Retinal pigment epithelial cell (primary cell): Measurements from ENCODE around the gene FRMD4B.

Experiments
- DNase-seq: peaks from one replicate; pipeline ENCODE4 v3.0.0-alpha.2; 2010; ENCODE audit warnings: low read depth
- H3K4me3 ChIP-seq: 2 replicates; pipeline ENCODE4 v1.5.1; 2011; ENCODE audit warnings: mild to moderate bottlenecking, low read length, control low read depth, moderate library complexity
- TF ChIP-seq, protein P1 (sequence below): conservative IDR thresholded peaks from 2 replicates; pipeline ENCODE4 v1.5.1; 2011; ENCODE audit warnings: low read depth, low read length, control low read depth, inconsistent platforms

The FRMD4B gene

DNA sequence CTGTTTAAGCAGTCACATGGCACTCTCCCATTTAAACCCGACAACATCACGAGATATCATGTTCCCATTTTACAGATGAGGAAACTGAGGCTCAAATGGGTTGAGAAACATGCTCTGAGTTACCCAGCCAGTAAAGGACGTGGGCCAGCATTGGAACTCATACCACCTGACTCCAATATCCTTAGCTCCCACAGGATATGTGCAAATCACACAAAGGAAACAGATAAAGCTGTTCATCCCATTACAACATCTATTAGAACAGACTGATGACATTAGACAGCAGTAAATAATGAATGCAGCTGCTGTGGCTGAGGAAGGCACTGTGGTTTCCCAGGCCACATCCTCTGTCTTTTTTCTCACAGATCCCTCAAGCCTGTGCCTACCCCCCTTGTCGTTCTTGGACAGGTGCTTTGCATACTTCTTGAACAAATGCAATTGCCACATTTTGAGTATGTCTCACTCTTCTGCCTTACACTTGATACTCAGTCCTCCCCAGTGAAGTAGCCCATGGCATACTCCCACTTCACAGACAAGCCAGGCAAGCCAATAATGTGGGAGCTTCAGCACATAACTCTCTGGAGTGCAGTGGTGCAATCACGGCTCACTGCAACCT is 17.7 kb downstream of the FRMD4B start:
- no peak for DNase-seq

DNA sequence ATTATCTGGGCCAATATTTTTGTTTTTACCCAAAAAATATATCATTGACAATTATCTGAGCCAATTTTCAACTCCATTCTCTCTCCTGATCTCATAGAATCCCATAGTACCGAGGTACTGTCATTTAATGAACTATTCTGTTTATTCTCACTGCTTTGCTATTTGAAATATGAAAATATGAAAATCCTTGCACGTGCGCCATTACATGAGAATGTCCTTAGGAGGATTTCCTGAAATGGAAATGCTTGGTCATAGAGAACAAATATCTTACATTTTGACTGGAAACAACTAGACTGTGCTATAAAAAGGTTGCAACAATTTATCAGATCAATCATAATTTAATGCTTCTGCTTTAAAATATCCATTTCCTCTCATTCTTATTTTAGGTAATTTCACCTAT is 18.3 kb downstream of the FRMD4B start:
- TF ChIP-seq, protein P1, sequence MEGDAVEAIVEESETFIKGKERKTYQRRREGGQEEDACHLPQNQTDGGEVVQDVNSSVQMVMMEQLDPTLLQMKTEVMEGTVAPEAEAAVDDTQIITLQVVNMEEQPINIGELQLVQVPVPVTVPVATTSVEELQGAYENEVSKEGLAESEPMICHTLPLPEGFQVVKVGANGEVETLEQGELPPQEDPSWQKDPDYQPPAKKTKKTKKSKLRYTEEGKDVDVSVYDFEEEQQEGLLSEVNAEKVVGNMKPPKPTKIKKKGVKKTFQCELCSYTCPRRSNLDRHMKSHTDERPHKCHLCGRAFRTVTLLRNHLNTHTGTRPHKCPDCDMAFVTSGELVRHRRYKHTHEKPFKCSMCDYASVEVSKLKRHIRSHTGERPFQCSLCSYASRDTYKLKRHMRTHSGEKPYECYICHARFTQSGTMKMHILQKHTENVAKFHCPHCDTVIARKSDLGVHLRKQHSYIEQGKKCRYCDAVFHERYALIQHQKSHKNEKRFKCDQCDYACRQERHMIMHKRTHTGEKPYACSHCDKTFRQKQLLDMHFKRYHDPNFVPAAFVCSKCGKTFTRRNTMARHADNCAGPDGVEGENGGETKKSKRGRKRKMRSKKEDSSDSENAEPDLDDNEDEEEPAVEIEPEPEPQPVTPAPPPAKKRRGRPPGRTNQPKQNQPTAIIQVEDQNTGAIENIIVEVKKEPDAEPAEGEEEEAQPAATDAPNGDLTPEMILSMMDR, result no peak
- H3K4me3 ChIP-seq, result no peak overlapping the region
- DNase-seq, result no peak

More for the DNA sequence above, 17.7 kb downstream of the FRMD4B start:
- no peak overlapping the region for H3K4me3 ChIP-seq
- TF ChIP-seq, protein P1, result no peak

DNA sequence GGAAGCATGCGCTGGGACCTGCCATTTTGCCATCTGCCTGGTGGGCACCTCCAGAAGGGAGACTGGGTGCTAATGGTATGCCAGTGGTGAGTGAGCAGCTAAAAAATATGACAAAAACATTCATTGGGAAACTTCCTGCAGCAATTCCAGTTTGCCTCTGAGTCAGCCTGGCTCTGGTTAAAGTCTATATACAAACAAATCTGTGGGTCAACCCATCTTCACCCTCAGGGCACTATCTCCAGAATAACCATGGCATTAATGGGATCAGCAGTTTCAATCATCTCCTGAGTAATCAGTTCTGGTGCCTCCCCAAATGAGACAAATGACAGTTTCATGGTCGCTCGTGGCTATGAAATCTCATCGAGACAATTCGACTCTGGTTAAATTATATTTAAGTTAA is 21.5 kb downstream of the FRMD4B start:
- H3K4me3 ChIP-seq, result no peak overlapping the region
- TF ChIP-seq, protein P1, result no peak
- no peak for DNase-seq

DNA sequence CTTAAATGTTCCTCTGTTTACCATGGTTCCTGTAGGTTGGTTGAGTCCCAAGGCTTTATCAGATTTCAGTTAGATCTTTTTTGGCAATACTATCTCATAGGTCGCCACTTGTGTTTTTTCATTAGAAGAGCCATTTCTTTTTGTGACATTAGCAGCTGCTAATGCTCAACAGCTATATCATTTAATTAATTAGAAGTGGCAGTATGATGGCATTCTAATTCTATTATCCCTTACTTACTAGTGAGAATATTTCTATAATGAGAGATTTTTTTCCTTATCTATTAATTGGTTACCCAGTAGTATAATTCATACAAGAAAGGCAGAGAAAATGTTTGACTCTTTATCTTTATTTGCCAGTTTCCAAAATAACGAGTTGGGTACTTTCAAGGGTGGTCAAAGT is 25.2 kb downstream of the FRMD4B start:
- TF ChIP-seq, protein P1, result no peak
- no peak for DNase-seq
- H3K4me3 ChIP-seq, result no peak overlapping the region

DNA sequence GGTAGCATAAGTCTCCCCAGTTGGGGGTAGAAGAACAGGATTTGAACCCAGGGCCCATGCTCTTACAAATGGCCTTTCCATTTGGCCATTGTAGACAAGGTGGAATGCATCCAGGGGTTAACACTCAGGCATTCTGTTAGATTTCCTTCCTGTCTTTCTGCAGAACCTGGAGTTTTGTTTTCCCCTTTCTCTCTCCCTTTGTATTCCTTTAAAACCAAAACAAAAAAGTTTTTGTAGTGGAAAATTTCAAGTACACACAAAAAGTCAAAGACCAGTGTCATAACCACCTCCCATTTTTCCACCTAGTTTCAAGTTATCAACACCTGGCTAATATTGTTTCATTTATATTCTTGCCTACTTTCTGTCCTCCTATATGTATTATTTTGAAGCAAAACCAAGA is 26.0 kb downstream of the FRMD4B start:
- no peak overlapping the region for H3K4me3 ChIP-seq
- TF ChIP-seq, protein P1, result no peak
- no peak for DNase-seq

DNA sequence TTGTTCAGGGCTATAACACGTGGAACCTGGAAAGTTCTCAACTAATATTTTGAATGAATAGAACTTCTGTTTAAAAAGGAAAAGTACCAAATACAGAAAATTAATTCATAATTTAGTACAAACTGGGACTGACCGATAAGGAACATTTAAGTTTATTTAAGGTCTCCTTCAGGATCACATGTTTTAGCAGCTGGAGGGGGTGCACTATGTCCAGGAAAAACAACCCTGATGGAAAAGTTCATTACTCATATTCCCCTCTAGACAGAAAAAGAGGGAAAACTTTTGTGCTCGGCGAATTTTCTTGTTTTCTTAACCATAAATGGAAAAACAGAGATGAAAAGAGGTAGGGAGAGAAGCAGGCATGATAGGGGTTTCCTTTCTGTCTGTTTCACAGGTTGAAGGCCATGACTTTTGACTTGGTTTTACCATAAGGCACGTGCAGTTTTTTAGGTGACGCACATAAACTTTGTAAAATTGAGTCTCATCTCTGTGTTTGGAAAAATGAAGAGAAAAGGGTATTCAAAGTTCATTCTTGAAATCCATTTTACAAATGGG is 26.5 kb downstream of the FRMD4B start:
- TF ChIP-seq, protein P1, result no peak
- H3K4me3 ChIP-seq, result no peak overlapping the region

DNA sequence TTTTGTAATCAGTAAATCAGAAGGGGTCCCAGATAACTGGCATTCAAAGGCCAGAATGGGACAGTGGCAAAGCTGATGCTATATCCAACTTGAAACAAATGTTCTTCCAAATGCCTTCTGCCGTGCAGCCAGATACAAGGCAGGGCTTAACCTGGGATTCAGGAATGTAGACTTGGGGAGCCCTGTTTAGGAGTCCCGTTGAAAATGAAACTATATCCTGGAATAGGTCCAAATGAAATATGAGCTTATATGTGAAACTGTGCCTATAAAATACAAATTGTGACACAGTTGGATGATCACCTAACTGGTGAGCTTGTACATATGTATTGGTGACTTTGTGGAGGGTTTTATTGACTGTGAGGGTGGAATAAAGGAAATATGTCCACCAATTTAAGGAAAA is 28.7 kb downstream of the FRMD4B start:
- TF ChIP-seq, protein P1, result no peak
- DNase-seq, result no peak
- no peak overlapping the region for H3K4me3 ChIP-seq

More for the DNA sequence above, 26.5 kb downstream of the FRMD4B start:
- no peak for DNase-seq
